GM18520 (cell line): ENCODE results near the gene FCGR1A.
"Not testable (repeated sequence)": the region's sequence is repeated elsewhere in the genome, so short reads cannot be mapped to it uniquely, and the experiment has no call there.

ENCODE experiments used
- ATAC-seq: cut with Tn5 transposase; IDR thresholded peaks from one replicate; pipeline ENCODE4 v1.9.1; 2021; ENCODE audit not compliant: unreplicated experiment

FCGR1A gene

GRCh38 chr1:149782600-149782999 is at the start of gene FCGR1A:
TSS of gene FCGR1A (plus strand) at chr1:149782694. CDS start at chr1:149782744, 50 bp downstream.
- not testable (repeated sequence) for ATAC-seq

DNA sequence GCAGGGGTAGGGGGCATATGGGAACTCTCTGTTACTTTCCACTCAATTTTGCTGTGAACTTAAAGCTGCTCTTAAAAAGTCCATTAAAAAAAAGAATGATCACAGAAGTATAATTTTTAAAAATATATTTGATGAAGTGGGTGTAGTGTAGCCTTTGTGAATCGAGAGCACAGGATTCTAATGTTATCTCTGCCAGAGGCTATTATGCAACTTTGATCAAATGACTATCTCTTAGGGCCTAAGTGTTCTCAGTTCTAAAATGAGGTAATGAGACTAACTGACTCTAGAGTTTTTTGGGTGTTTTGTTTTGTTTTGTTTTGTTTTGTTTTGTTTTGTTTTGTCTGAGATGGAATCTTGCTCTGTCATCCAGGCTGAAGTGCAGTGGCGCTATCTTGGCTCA is 49.7 kb upstream of the FCGR1A start:
- not testable (repeated sequence) for ATAC-seq

DNA sequence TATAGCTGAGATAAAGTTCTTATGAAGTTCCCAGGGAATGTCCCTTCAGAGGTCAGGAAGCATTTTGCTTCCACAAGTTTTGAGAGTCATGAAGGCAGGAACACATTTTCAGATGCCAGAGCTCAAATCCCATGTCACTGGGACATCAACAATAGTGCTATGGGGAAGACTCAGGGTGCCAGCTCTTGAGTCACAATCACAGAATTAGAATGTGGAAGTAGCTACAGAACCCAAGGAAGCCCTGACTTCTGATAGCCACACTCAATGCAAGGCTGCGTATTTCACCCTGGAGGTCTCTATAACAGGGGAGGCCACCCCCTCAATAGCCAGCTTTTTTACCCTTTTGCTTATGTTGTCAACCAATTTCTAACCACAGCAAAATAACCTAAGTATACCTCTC is 47.8 kb upstream of the FCGR1A start:
- ATAC-seq: not testable (repeated sequence)

GRCh38 chr1:149740148-149740581 is 42.3 kb upstream of the FCGR1A start:
- ATAC-seq: not testable (repeated sequence)

DNA sequence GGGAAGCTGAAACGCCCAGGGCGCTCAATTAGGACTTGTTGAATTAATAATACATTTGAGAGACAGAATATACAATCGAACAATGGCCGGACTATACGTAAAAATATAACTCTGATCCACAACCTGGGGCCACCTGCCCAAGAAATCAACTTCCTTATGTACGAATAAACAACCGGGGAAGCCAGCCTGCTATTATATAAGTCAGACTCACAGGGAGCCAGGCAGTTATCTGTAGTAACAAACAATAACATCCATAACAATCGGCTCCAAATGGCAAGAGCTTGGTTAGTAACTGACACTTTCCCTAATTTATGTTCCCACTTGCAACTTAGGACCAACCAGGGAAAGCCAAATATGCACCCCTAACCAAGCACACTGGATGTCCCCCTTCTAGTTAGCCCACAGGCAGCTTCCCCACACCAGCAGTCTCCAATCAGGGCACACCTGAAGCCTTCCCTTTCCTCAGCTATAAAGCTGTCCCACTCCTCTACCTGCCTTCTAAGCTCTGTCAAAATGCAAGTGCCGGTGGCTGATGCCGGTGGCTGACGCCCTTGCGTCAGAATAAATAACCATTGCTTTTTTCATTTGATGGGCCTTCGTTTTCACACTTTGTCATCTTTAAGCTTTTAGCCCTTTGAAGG is 41.8 kb upstream of the FCGR1A start:
- ATAC-seq: not testable (repeated sequence)

- ATAC-seq: not testable (repeated sequence)
Observed at GRCh38 chr1:149741914-149742313, 40.6 kb upstream of the FCGR1A start.

DNA sequence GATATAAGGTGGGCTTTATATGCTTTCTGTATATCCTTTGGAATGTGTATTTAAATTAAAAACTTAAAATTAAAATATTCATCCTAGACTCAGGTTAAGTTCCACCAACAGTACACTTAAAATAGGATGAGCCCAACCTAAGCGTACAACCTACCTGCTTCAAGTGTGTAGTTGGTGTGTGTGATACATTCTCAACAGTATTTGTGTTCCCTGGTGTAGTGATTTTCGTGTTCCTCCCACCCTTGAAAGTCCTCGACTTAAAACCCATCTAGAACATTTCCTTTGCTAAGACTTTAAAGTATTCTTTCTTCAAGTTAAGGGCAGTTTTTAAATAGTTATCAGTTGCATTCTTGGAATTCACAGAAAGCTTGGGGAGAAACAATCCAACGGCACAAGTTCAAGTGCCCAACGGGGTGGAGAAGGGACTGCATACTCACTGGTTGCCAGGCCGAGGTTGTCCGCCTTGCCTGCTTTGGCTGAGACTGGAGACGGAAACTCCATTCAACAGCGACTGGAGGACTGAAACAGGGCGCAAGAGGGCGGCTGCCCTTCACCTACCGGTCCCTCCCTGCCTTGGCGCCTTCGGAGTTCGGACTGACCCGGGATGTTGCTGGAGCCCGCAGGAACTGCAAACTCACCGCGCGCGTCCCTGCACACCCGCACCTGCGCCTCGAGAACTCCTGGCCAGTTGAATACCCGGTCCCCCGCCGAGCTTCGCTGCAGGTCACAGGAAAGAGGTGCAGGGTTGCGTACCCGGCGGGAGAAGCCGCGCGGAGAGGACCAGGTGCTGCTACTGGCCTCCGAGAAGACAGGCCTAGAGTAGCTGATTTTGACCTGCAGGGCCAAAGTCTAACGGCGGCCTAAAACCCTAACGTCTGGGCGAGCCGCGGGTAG is 35.8 kb upstream of the FCGR1A start:
- not testable (repeated sequence) for ATAC-seq

- ATAC-seq: not testable (repeated sequence)
Observed at GRCh38 chr1:149747359-149748143, 34.9 kb upstream of the FCGR1A start.

DNA sequence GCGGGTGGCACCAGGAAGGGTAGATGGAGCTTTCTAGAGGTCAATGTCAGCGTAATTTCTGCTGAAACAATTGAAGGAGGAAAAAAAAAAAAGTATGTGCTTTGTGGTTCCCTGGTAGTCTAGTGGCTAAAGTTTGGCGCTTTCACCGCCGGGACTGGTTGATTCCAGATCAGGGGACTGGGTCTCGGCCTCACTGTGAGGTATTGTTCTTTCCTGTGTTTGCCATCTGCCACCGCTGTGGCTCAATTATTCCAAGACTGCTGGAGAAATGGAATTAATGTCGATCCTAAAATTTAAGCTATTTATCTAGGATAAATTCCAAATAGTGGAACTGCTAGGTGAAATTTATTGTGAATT is 34.4 kb upstream of the FCGR1A start:
- not testable (repeated sequence) for ATAC-seq

GRCh38 chr1:149750562-149750961 is 31.9 kb upstream of the FCGR1A start:
- ATAC-seq: not testable (repeated sequence)

GRCh38 chr1:149752186-149752585 is 30.3 kb upstream of the FCGR1A start:
- ATAC-seq: not testable (repeated sequence)

- ATAC-seq: not testable (repeated sequence)
Observed at GRCh38 chr1:149753466-149753865, 29.0 kb upstream of the FCGR1A start.

DNA sequence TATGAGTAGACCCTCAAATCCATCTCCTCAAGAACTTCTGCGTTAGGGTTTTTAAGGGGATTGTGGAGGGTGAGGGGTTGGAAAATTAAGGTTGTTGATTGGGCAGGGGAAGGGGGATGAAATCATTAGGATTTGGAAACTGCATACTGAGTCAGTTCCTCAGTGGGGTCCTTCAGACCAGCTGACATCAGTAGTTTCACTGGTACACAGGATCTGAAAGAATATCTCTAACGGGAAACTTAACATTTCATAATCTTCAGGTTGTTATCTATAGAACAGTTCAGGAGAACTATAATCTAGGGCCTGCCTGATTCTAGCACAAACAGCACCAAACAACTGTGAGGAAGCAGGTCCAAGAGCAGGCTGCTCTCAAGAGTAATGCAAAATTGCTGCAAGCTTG is 27.2 kb upstream of the FCGR1A start:
- ATAC-seq: not testable (repeated sequence)

- not testable (repeated sequence) for ATAC-seq
Observed at GRCh38 chr1:149762294-149762693, 20.2 kb upstream of the FCGR1A start.

DNA sequence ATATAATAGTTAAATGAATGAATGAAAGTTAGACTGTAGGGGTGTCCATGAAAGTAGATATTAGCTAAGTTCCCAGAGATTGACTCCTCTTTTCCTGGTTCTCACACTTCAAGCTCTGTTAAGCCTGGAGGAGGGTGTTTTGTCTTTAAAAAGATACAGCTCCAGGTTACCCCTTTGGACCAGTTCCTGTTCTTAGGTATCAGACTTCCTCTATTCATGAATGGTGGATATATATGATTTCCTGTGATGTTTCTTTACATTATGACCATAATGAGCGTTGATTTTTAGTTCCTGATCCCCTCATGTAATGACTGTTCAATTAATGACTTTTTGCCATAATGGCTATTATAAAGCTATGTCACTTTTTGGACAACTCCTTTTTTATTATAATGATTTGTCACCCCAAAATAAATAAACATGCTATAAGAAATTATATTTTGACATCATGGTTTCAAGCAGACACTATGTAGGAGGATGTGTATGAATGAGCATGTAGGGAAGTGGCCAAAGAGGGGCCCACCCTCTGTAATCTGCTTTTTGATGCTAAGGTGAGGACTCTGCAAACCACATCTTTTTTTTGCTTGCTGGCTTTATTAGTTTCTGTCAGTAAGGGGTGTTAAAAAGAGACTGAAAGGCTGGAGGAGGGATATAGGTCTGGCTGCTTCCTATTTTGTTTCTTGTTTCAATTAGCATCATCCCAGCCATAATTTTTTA is 18.2 kb upstream of the FCGR1A start:
- not testable (repeated sequence) for ATAC-seq

DNA sequence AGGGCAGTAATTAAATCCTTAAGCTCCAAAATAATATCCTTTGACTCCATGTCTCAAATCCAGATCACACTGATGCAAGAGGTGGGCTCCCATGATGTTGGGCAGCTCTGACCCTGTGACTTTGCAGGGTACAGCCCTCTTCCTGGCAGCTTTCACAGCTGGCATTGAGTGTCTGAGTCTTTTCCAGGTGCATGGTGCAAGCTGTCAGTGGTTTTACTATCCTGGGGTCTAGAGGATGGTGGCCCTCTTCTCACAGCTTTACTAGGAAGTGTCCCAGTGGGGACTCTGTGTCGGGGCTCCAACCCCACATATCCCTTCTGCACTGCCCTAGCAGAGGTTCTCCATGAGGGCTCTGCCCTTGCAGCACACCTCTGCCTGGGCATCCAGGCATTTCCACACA is 16.3 kb upstream of the FCGR1A start:
- not testable (repeated sequence) for ATAC-seq

DNA sequence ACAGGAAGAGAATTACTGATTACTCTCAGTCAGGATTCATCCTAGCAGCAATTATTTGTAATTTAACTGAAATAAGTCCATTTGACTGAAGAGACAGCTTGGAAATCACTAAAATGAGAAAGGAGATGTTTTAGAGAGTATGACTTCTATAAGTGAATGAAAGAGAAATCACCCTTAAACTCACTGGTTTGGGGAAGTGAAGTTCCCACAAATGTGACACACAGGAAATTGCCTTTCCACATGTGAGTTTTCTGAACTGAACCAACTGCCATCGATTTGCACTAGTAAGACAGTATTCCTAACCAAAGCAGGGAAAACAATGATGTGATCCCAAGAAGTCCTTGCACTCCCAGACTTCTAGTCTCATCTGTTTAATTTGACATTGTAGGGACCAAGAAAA is 13.3 kb upstream of the FCGR1A start:
- ATAC-seq: not testable (repeated sequence)

GRCh38 chr1:149770661-149771060 is 11.8 kb upstream of the FCGR1A start:
- ATAC-seq: not testable (repeated sequence)

DNA sequence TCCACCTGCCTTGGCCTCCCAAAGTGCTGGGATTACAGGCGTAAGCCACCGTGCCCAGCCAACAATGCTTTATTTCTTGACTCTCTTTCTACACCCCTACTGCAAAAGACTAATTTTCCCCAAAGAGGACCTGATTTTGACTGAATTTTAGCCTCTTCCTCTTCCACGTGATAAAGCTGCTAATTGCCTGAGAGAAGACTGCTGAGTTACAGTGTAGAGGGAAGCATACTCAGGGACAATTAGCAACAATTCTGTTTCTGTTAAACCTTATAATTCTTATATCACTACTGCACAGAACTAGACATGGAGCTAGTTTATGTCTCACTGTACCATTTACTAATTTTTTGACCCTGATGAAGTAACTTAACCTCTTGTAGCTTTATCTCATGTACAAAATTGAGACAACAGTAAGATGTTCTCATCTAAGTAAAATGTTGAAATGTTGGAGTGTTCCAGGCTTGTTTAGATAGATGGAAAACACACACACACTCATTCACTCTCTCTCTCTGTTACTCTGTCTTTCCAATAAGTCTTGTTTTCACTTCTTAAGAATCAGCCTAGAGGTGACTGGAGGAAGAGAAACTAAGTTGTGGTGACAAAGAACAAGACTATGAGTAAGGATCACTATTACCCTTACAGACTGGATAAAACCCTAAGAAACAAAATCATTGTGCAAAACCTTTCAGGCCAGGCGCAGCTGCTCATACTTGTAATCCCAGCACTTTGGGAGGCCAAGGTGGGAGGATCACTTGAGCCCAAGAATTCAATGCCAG is 10.7 kb upstream of the FCGR1A start:
- ATAC-seq: peak; percentile 95
